Measurements from ENCODE around the gene SDK1.
"Not testable (repeated sequence)": the region's sequence is repeated elsewhere in the genome, so short reads cannot be mapped to it uniquely, and the experiment has no call there.

SDK1 gene

GRCh38 chr7:3575753-3576531 lies 274.9 kb downstream of the SDK1 start:
- no peak overlapping the region for H3K4me3 ChIP-seq (ENCODE audit: low read depth, low read length)

- H3K4me3 ChIP-seq (ENCODE audit: low read depth, low read length) = no peak overlapping the region
These were observed 277.3 kb downstream of the SDK1 start for GRCh38 chr7:3578399-3578798.

GRCh38 chr7:3579638-3580219 lies 278.7 kb downstream of the SDK1 start:
- no peak overlapping the region for H3K4me3 ChIP-seq (ENCODE audit: low read depth, low read length)

DNA sequence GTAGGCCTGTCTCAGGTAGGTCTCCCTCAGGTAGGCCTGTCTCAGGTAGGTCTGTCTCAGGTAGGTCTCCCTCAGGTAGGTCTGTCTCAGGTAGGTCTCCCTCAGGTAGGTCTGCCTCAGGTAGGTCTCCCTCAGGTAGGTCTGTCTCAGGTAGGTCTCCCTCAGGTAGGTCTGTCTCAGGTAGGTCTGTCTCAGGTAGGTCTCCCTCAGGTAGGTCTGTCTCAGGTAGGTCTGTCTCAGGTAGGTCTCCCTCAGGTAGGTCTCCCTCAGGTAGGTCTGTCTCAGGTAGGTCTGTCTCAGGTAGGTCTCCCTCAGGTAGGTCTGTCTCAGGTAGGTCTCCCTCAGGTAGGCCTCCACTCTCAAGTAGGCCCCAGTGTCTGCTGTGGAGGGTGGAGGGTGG lies 281.1 kb downstream of the SDK1 start:
- H3K4me3 ChIP-seq (ENCODE audit: low read depth, low read length) = not testable (repeated sequence)

DNA sequence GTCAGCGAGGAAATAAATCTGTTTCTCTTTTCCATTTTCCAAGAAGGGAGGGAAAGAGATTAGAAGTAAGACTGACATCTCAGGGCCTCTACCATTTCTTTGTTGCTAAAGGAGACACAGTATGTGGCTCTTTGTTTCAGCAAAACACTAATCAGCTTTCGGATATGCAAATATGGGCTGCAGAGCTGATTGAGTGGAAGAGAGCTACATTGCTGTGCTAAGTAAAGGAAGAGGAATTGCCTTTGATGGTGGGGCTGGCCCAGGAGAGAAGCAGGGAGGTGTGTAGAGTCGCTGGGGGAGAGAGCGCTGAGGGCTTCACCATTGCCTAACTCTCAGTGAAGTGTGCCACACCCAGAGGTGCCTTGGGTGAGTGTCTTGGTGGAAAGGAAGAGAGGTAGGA lies 284.8 kb downstream of the SDK1 start:
- H3K4me3 ChIP-seq (ENCODE audit: low read depth, low read length) = no peak overlapping the region

- no peak overlapping the region for H3K4me3 ChIP-seq (ENCODE audit: low read depth, low read length)
These were observed 287.3 kb downstream of the SDK1 start for GRCh38 chr7:3588341-3588740.

- no peak overlapping the region for H3K4me3 ChIP-seq (ENCODE audit: low read depth, low read length)
These were observed 288.7 kb downstream of the SDK1 start for GRCh38 chr7:3589752-3590151.

GRCh38 chr7:3591219-3591618 lies 290.2 kb downstream of the SDK1 start:
- H3K4me3 ChIP-seq (ENCODE audit: low read depth, low read length) = no peak overlapping the region

- no peak overlapping the region for H3K4me3 ChIP-seq (ENCODE audit: low read depth, low read length)
These were observed 290.9 kb downstream of the SDK1 start for GRCh38 chr7:3591944-3592343.

- H3K4me3 ChIP-seq (ENCODE audit: low read depth, low read length) = no peak overlapping the region
These were observed 291.5 kb downstream of the SDK1 start for GRCh38 chr7:3592401-3593134.

DNA sequence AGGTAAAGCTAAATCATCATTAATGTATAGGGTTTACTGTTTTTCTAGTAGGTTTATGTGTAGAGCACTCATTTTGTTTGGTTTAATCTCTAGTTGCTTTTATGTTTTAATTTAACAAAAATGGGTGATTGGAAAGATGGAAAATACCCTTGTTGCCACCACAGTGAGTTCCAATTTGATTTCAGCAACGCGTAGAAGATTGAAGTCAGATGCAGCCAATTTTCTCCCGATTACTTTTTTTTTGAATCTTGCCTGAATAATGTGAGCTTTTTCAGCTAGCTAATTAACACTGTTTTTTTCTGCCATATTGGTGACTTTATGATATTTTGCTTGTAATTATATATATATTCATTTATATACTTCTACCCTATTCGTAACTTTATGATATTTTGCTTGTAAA lies 293.8 kb downstream of the SDK1 start:
- H3K4me3 ChIP-seq (ENCODE audit: low read depth, low read length) = no peak overlapping the region

GRCh38 chr7:3598854-3599253 lies 297.8 kb downstream of the SDK1 start:
- no peak overlapping the region for H3K4me3 ChIP-seq (ENCODE audit: low read depth, low read length)

DNA sequence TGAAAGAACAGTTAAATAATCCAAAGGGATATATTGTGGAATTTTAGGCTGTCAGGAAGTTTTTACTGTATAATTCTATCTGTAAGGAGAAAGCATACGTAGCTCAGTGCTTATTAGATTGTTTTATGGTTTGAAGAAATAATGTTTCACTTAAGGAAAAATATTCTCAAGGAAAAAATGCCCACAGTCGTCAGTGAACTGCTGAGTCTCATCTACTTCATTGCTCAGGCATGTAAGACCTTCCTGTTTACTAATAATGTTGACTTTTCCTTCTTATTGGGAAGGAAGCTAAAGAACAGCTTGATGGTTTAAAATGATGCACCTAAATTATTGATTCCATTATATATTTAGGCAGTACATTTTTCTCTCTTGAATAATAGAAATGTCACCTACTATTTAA lies 304.2 kb downstream of the SDK1 start:
- H3K4me3 ChIP-seq (ENCODE audit: low read depth, low read length) = no peak overlapping the region

DNA sequence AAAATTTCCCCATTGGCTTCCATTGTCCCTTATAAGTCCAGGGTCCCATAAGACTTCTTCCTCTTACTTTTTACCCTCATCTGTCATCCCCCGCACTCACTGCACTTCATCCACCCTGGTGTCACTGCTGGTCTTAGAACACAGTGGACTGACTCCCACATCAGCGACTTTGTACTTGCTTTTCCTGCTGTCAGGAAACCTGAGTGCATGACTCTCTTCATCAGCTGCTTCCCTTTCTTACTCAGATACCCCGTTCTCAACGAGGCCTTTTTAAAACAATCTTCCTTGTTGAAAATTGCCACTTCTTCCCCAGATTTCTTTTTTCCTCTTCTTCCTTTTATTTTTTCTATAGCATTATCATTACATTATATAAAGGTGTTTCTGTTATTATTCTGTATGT lies 305.4 kb downstream of the SDK1 start:
- no peak overlapping the region for H3K4me3 ChIP-seq (ENCODE audit: low read depth, low read length)

DNA sequence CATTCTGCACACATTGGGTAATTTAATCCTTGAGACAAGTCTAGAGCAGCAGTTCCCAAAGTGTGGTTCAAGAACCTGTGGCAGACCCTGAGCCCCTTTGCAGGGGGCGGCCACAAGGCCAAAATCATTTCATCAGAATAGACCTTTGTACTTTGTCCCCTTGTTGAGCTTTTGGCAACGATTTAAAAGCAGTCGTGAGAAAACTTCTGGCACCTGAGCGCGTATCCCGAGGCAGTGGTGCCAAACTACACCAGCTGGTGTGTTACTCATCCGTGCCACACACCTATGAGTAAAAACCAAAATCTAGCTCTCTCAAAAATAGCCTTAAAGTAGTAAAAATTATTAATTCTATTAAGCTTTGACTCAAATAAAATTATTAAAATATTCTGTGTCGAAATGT lies 306.8 kb downstream of the SDK1 start:
- H3K4me3 ChIP-seq (ENCODE audit: low read depth, low read length) = no peak overlapping the region

DNA sequence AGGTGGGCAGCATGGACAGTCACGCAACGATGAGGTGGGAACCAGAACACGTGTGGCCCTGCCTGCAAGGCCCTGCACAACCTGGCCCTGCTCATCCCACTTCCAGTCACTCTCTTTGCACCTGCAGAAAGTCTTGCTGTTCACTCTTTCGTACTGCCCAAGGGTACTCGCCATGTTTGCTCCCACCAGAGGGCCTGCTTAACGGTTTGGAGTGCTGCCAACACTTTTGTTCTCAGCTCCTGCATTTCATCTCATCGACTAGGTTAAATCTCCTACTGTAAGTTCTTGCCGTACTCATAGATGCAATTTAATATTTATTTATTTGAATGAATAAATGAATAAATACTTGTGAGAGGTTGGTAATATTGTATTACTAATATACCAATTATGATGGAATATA lies 315.3 kb downstream of the SDK1 start:
- no peak overlapping the region for H3K4me3 ChIP-seq (ENCODE audit: low read depth, low read length)

- no peak overlapping the region for H3K4me3 ChIP-seq (ENCODE audit: low read depth, low read length)
These were observed 329.0 kb downstream of the SDK1 start for GRCh38 chr7:3630081-3630480.

DNA sequence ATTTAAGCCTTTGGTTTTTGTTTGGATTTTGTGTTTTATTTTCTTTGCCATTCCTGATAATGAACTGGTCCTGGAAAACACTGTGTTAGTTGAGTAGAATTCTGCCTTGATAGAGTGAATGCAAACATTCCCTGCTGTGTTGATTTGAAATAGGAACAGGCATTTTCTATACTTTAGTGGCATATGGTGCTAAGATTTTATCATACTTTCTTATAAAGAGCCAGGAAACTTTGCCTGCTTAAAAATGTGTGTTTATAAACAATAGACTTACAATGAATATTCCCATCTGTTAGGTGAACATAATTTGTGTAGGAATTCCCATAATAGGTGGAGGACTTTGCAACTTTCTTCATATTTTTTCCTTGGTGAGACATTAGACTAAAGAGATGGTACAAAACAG lies 333.3 kb downstream of the SDK1 start:
- no peak overlapping the region for H3K4me3 ChIP-seq (ENCODE audit: low read depth, low read length)

- no peak overlapping the region for H3K4me3 ChIP-seq (ENCODE audit: low read depth, low read length)
These were observed 335.2 kb downstream of the SDK1 start for GRCh38 chr7:3636131-3636860.

GRCh38 chr7:3639253-3639652 lies 338.2 kb downstream of the SDK1 start:
- H3K4me3 ChIP-seq (ENCODE audit: low read depth, low read length) = no peak overlapping the region

DNA sequence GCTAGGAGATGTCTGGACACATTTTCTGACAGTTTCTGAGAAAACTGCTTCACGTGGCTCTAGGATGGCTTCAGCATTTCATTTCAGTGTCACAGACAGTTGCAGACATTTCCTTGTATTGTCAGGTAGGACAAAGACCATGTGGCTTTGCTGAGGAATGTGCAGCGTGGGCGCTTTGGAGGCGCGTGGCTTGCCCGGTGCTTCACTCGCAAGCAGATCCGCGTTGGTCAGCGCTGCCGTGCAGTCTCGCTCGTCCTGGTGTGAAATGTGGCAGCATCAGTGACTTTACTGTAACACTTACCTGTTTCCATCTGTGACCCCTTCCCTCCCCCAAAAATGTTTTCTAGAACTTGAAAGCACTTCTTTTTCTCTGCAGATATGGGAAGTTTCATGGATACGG lies 340.5 kb downstream of the SDK1 start:
- H3K4me3 ChIP-seq (ENCODE audit: low read depth, low read length) = no peak overlapping the region

GRCh38 chr7:3643091-3643490 lies 342.0 kb downstream of the SDK1 start:
- H3K4me3 ChIP-seq (ENCODE audit: low read depth, low read length) = no peak overlapping the region

All from iPS-11a (cell line).